HG03097 (cell line): ENCODE measurements around the gene CSAG3.
"Not testable (repeated sequence)": the region's sequence is repeated elsewhere in the genome, so short reads cannot be mapped to it uniquely, and the experiment has no call there.

Source experiments
- ATAC-seq: cut with Tn5 transposase; IDR thresholded peaks from one replicate; pipeline ENCODE4 v1.9.1; 2021; ENCODE audit not compliant: unreplicated experiment, low FRiP score

Gene CSAG3

DNA sequence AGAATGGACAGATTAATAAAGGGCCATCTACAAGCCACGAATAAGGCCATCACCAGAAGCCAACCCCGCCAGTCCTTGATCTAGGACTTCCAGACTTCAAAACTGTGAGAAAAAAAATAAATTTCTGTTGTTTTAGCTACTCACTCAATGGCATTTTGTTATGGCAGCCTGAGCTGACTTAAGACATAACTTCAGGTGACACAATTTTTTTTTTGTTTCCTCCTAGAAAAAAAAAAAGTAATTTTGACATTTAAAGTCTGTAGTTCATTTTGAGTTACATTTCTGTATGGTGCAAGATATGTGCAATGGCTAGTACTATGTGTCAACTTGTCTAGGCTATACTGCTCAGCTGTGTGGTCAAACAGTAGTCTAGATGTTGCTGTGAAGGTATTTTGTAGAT is at the start of gene CSAG3:
Gene CSAG3 (plus strand): TSS at position 301 of the 400 bp plus-strand sequence.
- not testable (repeated sequence) for ATAC-seq

DNA sequence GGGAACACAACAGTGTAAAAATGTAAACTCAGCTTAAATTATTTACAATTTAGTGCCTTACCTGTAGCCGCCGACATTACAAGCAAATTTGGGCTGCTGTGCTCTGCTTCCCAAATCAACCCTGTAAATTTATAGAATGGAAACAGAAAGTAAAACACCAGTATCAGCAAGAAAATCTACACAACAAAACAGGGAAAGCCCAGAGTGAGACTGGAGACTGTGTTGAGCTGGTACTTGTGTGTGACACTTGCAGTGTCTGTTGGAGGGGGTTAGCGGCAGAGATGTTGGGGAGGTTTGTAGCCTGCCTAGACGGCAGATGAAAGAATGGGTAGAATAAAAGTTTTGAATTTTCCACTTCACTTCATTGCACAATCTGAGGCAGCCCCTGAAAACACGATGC is 45.8 kb upstream of the CSAG3 start:
- ATAC-seq, result not testable (repeated sequence)

DNA sequence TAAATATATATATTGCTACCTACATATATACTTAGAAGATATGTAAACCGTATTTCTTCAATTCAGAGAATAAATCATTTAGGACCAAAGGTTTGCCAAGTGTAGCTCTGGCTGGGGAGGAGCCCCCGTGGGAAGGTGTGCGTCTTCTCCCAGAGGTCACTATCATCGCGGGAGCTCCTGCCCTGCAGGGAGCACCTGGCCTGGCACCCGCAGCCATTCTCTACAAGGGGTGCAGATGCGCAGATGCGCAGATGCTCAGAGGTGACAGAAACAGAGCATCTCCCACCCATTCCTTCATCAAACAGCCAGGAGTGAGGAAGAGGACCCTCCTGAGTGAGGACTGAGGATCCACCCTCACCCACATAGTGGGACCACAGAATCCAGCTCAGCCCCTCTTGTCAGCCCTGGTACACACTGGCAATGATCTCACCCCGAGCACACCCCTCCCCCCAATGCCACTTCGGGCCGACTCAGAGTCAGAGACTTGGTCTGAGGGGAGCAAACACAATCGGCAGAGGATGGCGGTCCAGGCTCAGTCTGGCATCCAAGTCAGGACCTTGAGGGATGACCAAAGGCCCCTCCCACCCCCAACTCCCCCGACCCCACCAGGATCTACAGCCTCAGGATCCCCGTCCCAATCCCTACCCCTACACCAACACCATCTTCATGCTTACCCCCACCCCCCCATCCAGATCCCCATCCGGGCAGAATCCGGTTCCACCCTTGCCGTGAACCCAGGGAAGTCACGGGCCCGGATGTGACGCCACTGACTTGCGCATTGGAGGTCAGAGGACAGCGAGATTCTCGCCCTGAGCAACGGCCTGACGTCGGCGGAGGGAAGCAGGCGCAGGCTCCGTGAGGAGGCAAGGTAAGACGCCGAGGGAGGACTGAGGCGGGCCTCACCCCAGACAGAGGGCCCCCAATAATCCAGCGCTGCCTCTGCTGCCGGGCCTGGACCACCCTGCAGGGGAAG is 44.9 kb upstream of the CSAG3 start, which contains the start of gene MAGEA2B:
Gene MAGEA2B (plus strand): TSS at position 814 of the 973 bp plus-strand sequence. CDS start 2,479 bp downstream, outside the sequence.
- not testable (repeated sequence) for ATAC-seq

DNA sequence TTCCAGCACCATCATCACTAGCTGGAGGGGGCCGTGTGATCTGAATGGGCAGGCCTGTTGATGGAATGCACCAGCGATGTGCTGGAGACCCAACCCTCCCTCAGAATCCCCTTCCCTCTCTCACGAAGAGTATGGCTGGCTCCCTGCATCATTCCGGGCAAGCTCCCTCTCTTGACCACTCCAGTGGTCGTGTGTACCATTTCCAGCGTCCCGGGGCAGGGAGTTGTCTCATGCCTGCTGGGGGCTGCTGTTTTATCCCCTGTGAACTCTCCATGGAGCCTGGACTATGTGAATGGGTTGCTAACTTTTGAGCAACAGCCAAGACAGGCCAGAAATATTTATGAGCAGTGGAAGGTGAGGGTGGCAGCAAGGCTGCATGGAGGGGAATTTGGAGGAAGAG is 33.6 kb upstream of the CSAG3 start:
- no peak for ATAC-seq

DNA sequence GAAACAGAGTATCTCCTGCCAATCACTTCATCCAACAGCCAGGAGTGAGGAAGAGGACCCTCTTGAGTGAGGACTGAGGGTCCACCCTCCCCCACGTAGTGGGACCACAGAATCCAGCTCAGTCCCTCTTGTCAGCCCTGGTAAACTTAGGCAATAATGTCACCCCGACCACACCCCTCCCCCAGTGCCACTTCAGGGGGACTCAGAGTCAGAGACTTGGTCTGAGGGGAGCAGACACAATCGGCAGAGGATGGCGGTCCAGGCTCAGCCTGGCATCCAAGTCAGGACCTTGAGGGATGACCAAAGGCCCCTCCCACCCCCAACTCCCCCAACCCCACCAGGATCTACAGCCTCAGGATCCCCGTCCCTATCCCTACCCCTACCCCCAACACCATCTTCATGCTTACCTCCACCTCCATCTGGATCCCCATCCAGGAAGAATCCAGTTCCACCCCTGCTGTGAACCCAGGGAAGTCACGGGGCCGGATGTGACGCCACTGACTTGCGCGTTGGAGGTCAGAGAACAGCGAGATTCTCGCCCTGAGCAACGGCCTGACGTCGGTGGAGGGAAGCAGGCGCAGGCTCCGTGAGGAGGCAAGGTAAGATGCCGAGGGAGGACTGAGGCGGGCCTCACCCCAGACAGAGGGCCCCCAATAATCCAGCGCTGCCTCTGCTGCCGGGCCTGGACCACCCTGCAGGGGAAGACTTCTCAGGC is 25.6 kb upstream of the CSAG3 start, which contains the start of the genes CSAG1 and MAGEA12:
Gene CSAG1 (minus strand): TSS at position 461 of the 715 bp plus-strand sequence. CDS start 1,261 bp downstream, outside the sequence.
Gene MAGEA12 (plus strand): TSS at position 497 of the 715 bp plus-strand sequence. CDS start 2,405 bp downstream, outside the sequence.
- no peak for ATAC-seq

DNA sequence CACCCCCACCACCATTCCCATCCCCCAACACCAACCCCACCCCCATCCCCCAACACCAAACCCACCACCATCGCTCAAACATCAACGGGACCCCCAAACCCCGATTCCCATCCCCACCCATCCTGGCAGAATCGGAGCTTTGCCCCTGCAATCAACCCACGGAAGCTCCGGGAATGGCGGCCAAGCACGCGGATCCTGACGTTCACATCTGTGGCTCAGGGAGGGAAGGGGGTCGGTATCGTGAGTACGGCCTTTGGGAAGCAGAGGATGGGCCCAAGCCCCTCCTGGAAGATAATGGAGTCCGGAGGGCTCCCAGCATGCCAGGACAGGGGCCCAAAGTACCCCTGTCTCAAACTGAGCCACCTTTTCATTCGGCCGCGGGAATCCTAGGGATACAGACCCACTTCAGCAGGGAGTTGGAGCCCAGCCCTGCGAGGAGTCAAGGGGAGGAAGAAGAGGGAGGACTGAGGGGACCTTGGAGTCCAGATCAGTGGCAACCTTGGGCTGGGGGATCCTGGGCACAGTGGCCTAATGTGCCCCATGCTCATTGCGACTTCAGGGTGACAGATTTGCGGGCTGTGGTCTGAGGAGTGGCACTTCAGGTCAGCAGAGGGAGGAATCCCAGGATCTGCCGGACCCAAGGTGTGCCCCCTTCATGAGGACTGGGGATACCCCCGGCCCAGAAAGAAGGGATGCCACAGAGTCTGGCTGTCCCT is 24.7 kb upstream of the CSAG3 start:
- not testable (repeated sequence) for ATAC-seq

DNA sequence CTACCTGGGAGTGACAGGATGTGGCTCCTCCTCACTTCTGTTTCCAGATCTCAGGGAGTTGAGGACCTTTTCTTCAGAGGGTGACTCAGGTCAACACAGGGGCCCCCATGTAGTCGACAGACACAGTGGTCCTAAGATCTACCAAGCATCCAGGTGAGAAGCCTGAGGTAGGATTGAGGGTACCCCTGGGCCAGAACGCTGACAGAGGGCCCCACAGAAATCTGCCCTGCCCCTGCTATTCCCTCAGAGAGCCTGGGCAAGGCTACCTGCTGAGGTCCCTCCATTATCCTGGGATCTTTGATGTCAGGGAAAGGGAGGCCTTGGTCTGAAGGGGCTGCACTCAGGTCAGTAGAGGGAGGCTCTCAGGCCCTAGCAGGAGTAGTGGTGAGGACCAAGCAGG is 23.9 kb upstream of the CSAG3 start:
- ATAC-seq, result no peak

DNA sequence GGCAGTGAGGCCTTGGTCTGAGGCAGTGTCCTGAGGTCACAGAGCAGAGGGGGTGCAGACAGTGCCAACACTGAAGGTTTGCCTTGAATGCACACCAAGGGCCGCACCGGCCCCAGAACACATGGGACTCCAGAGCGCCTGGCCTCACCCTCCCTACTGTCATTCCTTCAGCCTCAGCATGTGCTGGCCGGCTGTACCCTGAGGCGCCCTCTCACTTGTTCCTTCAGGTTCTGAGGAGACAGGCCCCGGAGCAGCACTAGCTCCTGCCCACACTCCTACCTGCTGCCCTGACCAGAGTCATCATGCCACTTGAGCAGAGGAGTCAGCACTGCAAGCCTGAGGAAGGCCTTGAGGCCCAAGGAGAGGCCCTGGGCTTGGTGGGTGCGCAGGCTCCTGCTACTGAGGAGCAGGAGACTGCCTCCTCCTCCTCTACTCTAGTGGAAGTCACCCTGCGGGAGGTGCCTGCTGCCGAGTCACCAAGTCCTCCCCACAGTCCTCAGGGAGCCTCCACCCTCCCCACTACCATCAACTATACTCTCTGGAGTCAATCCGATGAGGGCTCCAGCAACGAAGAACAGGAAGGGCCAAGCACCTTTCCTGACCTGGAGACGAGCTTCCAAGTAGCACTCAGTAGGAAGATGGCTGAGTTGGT is 23.0 kb upstream of the CSAG3 start:
- ATAC-seq, result no peak

DNA sequence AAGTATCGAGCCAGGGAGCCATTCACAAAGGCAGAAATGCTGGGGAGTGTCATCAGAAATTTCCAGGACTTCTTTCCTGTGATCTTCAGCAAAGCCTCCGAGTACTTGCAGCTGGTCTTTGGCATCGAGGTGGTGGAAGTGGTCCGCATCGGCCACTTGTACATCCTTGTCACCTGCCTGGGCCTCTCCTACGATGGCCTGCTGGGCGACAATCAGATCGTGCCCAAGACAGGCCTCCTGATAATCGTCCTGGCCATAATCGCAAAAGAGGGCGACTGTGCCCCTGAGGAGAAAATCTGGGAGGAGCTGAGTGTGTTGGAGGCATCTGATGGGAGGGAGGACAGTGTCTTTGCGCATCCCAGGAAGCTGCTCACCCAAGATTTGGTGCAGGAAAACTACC is 22.5 kb upstream of the CSAG3 start:
- not testable (repeated sequence) for ATAC-seq

DNA sequence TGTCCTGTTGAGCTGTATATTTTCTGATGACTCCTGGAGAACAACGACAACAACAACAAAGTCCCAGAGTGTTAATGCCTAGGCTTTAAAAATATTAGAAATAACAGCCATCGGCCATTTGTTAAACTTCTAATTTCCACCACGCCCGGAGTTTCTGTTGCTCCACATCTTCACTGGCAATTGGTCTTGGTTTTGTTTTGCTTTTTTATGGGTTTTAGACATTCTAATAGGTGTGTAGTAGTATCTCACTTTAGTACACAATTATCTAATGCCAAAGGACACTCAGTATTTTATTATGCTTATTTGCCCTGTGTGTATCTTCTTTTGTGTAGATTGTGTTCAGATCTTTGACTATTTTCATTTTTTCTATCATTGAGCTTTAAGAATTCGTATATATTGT is 20.5 kb upstream of the CSAG3 start:
- no peak for ATAC-seq

DNA sequence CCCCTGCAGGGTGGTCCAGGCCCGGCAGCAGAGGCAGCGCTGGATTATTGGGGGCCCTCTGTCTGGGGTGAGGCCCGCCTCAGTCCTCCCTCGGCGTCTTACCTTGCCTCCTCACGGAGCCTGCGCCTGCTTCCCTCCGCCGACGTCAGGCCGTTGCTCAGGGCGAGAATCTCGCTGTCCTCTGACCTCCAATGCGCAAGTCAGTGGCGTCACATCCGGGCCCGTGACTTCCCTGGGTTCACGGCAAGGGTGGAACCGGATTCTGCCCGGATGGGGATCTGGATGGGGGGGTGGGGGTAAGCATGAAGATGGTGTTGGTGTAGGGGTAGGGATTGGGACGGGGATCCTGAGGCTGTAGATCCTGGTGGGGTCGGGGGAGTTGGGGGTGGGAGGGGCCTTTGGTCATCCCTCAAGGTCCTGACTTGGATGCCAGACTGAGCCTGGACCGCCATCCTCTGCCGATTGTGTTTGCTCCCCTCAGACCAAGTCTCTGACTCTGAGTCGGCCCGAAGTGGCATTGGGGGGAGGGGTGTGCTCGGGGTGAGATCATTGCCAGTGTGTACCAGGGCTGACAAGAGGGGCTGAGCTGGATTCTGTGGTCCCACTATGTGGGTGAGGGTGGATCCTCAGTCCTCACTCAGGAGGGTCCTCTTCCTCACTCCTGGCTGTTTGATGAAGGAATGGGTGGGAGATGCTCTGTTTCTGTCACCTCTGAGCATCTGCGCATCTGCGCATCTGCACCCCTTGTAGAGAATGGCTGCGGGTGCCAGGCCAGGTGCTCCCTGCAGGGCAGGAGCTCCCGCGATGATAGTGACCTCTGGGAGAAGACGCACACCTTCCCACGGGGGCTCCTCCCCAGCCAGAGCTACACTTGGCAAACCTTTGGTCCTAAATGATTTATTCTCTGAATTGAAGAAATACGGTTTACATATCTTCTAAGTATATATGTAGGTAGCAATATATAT is 5.0 kb upstream of the CSAG3 start, which contains the start of gene MAGEA2:
Gene MAGEA2 (minus strand): TSS at position 157 of the 965 bp plus-strand sequence. CDS start 2,479 bp downstream, outside the sequence.
- ATAC-seq, result not testable (repeated sequence)

DNA sequence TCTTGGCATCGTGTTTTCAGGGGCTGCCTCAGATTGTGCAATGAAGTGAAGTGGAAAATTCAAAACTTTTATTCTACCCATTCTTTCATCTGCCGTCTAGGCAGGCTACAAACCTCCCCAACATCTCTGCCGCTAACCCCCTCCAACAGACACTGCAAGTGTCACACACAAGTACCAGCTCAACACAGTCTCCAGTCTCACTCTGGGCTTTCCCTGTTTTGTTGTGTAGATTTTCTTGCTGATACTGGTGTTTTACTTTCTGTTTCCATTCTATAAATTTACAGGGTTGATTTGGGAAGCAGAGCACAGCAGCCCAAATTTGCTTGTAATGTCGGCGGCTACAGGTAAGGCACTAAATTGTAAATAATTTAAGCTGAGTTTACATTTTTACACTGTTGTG is 4.1 kb upstream of the CSAG3 start:
- not testable (repeated sequence) for ATAC-seq

DNA sequence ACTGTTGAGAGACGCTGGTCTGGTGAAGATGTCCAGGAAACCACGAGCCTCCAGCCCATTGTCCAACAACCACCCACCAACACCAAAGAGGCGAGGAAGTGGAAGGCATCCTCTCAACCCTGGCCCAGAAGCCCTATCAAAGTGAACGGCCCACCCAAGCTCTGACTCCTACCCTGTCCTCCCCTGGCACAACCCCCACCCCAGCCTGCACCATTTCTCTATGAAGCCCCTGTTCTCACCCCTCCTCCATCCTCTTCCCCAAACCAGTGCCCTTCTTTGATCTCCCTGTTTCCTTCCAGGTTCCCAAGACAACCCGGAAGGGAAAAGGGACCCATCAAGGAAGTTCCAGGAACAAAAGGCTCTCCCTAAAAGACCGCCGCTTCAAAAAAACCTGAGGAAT is 526 bp downstream of the CSAG3 start:
- ATAC-seq, result not testable (repeated sequence)

DNA sequence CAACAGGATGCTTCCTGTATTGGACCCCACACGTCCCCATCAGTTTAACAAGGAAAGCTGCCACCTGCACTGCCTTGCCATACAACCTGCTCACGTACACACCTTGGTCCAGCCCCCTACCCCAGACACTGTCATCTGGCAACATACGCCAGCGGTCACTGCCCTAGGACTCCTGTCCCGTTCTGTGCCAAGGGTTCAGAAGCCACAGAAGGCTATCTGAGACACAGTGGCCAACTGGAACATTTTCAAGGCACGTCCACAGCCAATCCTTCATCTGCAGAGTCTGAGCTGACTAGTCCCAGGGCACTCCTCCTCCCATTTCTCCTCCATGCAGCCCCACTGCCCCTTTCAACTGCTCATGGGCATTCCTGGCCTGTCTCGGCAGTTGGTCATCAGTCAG is 2.6 kb downstream of the CSAG3 start:
- not testable (repeated sequence) for ATAC-seq

DNA sequence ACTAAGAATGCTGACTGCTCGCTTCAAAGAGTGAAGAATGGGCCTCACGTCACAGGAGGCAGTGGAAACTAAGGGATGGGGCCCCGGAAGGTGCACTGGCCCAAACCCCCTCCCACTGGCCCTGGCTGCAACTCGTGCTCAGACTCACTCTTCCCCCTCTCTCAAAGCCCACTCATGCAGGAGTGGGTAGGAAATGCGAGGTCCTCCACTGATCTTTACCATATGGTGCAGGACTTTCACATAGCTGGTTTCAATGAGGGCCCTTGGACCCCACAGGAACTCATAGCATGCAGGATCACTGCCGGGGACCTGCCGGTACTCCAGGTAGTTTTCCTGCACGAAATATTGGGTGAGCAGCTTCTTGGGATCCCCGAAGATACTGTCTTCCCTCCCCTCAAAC is 7.5 kb downstream of the CSAG3 start:
- not testable (repeated sequence) for ATAC-seq

DNA sequence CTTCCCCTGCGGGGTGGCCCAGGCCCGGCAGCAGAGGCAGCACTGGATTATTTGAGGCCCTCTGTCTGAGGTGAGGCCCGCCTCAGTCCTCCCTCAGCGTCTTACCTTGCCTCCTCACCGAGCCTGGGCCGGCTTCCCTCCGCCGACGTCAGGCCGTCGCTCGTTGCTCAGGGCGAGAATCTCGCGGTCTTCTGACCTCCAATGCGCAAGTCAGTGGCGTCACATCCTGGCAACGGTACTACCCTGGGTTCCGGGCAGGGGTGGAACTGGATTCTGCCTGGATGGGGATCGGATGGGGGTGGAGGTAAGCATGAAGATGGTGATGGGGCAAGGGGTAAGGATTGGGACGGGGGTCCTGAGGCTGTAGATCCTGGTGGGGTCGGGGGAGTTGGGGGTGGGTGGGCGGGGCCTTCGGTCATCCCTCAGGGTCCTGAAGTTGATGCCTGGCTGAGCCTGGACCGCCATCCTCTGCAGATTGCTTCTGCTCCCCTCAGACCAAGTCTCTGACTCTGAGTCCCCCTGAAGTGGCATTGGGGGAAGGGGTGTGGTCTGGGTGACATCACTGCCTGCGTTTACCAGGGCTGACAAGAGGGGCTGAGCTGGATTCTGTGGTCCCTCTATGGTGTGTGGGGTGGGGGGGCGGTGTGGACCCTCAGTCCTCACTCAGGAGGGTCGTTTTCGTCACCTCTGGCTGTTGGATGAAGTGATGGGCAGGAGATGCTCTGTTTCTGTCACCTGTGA is 10.7 kb downstream of the CSAG3 start, which contains the start of gene MAGEA6:
Gene MAGEA6 (minus strand): TSS at position 141 of the 741 bp plus-strand sequence. CDS start 2,039 bp downstream, outside the sequence.
- not testable (repeated sequence) for ATAC-seq

DNA sequence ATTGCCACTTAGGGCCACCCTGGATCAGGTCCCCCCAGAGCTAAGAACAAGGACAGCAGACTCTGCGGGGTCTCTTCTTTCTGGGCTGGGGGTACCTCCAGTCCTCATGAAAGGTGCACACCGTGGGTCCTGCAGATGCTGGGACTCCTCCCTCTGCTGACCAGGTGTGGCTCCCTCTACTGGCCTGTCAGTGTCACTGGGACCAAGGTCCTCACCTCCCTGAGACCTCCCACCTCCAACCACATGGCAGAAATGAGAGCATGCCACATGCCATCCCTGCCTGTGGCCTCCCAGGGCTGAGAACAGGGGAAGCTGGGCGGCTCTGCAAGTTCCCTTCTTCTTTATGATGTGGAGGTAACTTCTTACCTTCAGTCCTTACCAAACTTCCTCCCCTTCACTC is 28.0 kb downstream of the CSAG3 start:
- ATAC-seq, result not testable (repeated sequence)

DNA sequence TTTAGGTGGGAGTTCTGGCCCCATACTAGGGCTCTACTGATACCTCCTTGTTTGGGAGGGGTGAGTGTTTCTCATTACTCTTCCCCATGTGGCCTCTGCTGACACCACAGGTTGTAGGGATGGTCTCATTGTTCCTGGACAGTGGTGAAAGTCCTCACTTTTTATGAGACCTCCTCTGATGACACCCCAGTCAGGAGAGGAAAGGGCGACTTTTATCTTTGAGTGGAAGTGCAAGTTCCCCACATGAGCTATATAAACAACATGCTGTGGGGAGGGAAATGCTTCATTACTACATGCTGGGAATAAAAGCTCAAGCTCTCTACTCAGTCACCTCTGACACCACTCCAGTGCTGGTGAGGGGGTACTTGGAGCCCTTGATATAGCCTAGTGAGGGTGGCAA is 39.9 kb downstream of the CSAG3 start:
- ATAC-seq, result no peak
